Body of pancreas (tissue), 4 donors: ENCODE data around the gene OR2A2.
"Not testable (repeated sequence)": the region's sequence is repeated elsewhere in the genome, so short reads cannot be mapped to it uniquely, and the experiment has no call there.

Experiments
- CTCF ChIP-seq, 7 experiments: fragments of 450-650 bp in 4 of 7; fragments of 200-600 bp in 3 of 7; sonication (generic) in 3 of 7; IDR thresholded peaks; one replicate each; pipeline ENCODE4 v1.5.1; 2016 to 2019; ENCODE audit warnings: antibody characterized with exemption in 7 of 7
- POLR2A ChIP-seq, 3 donors: fragments of 450-650 bp; IDR thresholded peaks; one replicate each; pipeline ENCODE4 v1.6.1; 2016; ENCODE audit warnings: antibody characterized with exemption in 3 of 3, mild to moderate bottlenecking in 2 of 3

DNA sequence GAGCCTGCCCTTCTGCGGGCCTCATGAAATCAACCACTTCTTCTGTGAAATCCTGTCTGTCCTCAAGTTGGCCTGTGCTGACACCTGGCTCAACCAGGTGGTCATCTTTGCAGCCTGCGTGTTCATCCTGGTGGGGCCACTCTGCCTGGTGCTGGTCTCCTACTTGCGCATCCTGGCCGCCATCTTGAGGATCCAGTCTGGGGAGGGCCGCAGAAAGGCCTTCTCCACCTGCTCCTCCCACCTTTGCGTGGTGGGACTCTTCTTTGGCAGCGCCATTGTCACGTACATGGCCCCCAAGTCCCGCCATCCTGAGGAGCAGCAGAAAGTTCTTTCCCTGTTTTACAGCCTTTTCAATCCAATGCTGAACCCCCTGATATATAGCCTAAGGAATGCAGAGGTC, 20.2 kb downstream of the OR2A2 start:
- TF ChIP-seq CTCF, POLR2A (IDR thresholded peaks at IDR 0.05): not testable (repeated sequence)
